GM23248 (cell line): ENCODE measurements around the gene DSE.

Source experiments
- EZH2 ChIP-seq: fragments of 200-600 bp; sonication (generic); IDR thresholded peaks from 2 replicates; pipeline ENCODE4 v1.6.1; 2018; ENCODE audit warnings: antibody characterized with exemption, mild to moderate bottlenecking; ENCODE audit not compliant: insufficient read depth, poor library complexity, severe bottlenecking
- EZH2phosphoT487 ChIP-seq: fragments of 200-600 bp; sonication (generic); IDR thresholded peaks from 2 replicates; pipeline ENCODE4 v1.6.1; 2018; ENCODE audit warnings: antibody characterized with exemption, moderate library complexity, mild to moderate bottlenecking, low read depth; ENCODE audit not compliant: insufficient read depth

DNA sequence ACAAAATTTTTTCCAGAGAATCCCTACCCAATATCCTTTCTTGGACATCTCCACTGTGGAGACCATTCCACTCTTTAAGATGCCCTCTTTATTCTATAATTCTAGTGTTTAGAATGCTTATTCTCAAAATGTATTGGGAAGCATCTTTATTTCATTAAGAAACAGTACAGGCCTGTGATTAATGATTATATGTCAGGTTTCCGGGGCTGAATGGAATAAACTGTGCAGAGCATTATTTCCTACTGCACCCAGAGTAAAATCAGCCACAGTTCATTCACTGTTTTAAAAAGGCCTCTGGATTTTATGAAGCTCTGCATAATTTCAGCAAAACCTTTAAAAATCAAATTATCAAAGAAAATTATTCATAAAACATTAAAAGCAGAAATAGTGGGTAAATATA is 42.6 kb downstream of the DSE start:
- TF ChIP-seq EZH2phosphoT487 (no peak), EZH2 (no peak)
